ENCODE measurements around the gene ADIG.
A peak's percentile ranks its signal among the peaks of the same experiment; 100 is the strongest.

Gene ADIG

DNA sequence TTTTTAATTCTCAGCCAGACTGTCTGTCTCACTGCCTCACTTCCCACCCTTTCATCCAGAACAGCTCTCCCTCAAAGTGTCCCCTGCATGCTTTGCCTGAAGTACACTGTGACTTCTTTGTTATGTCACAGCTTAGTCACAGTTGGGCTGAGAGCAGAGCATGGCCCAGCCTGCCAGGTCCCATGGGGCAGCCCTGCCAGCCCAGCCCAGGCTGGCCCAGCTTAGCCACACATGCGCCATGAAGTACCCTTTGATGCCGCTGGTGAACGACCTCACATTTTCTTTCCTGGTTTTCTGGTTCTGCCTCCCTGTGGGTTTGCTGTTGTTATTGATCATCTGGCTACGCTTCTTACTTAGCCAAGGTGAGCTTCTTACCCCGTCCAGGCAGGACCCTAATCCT is at the start of gene ADIG:
ADIG (plus strand) TSS at position 185 of the 400 bp plus-strand sequence; CDS start at position 239, 54 bp downstream.
- in situ Hi-C loops (cut with HindIII; ENCODE audit: low pct_unique_long_range_greater_than_20kb, low sequenced_read_pairs): no loop called here
- DNase-seq (ENCODE audit: low read depth in 1 of 2, low spot score in 1 of 2): no peak
- no peak for TF ChIP-seq JUND (IDR thresholded peaks at IDR 0.05; ENCODE audit: low read depth)

DNA sequence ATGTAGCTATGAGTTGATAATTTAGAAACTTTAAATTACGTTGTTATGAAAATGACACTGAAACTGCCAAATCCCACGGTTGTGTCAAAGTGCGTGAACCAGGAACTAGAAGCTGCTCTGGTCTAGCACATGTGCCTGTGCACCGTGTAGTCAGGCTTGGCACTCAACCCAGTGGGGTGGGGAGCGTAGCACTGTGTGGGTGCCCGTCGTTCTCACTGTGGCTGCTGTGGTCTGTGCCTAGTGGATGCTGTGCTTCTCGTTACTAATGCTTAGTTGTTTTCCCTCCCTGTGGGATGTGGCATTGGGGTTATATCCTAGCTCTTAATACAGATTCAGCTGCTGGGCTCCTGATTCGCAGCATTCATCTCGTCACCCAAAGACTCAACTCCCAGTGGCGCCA is 46.2 kb upstream of the ADIG start:
- DNase-seq (ENCODE audit: low read depth in 1 of 2, low spot score in 1 of 2): no peak
- in situ Hi-C loops (cut with HindIII; ENCODE audit: low pct_unique_long_range_greater_than_20kb, low sequenced_read_pairs): no loop called here
- TF ChIP-seq JUND (IDR thresholded peaks at IDR 0.05; ENCODE audit: low read depth): no peak

DNA sequence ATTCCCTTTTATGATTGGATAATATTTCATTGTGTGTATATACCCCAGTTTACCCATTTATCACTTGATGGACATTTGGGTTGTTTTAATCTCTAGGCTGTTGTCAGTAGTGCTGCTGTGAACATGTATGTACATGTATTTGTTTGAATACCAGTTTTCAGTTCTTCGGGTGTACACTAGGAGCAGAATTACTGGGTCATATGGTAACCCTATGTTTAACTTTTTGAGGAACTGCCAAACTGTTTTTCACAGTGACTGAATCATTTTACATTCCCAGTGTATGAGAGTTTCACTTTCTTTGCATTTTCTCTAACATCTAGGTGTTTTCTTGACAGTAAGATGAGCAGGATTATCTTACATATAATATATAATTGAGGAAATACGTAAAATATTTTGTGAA is 44.7 kb upstream of the ADIG start:
- DNase-seq (ENCODE audit: low read depth in 1 of 2, low spot score in 1 of 2): no peak
- in situ Hi-C loops (cut with HindIII; ENCODE audit: low pct_unique_long_range_greater_than_20kb, low sequenced_read_pairs): no loop called here
- no peak for TF ChIP-seq JUND (IDR thresholded peaks at IDR 0.05; ENCODE audit: low read depth)

DNA sequence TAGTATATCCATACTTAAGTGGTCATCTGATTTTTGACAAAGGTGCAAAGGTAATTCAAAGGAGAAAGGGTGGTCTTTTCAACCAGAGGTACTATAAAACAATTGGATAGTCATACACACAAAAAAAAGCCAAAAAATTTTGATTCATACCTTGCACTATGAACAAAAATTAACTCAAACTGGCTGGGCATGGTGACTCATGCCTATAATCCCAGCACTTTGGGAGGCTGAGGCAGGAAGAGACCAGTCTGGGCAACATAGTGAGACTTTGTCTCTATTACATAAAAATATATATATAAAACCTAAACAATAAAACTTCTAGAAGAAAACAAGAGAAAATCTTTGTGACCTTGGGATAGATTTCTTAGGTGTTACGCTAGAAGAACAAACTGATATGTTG is 43.8 kb upstream of the ADIG start:
- TF ChIP-seq JUND (IDR thresholded peaks at IDR 0.05; ENCODE audit: low read depth): no peak
- DNase-seq (ENCODE audit: low read depth in 1 of 2, low spot score in 1 of 2): no peak
- in situ Hi-C loops (cut with HindIII; ENCODE audit: low pct_unique_long_range_greater_than_20kb, low sequenced_read_pairs): no loop called here

DNA sequence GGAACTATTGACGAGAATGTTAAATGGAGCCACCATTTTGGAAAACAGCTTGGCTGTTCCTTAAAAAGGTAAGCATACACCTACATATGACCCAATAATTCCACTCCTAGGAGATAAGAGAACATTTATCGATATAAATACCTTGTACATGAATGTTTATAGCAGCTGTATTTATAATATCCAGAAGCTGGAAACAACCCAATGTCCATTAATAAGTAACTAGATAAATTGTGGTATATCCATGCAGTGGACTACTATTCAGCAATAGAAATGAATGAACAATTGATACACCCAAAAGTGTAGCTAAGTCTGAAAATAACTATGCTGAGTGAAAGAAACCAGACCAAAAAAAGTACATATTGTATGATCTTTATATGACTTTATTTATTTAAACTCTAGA is 42.2 kb upstream of the ADIG start:
- no peak for TF ChIP-seq JUND (IDR thresholded peaks at IDR 0.05; ENCODE audit: low read depth)

DNA sequence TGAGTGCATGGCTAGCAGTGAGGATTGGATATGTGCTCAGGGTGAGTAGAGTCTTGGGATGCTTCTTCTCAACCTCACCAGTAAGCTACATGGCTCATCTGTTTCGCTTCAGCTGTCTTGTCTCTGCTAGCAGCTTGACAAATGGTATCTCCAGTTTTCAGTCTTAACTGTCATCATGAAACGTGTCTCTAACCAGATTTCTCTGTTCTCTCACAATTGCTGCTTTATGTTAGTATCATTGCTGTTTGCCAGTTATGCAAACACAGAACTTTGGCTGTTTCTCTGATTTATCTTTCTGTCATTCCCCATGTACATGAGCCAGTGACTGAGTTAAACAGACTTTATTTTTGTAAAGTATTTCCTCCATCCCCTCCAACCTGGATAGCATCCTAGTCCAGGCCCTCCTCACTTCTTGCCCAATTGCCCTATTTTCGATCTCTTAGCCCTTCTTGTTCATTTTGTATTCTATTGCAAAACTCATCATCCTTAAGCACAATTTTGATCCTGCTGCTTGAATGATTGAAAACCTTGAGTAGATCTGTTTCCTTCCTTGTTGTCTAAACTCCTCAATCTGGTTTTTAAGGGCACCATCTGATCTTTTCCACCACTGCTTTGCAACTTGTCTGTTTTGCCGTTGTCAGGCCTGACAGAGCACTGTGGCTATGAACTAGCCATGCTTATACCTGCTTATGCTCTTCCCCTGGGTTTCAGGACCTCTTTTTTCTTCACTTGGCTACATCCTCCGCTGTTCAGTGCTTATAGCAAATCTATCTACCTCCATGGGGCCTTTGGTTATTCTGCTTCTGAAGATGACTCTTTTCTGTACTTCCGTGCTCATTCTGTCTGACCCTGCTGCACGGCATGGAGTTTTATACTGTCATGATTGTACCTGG is 37.7 kb upstream of the ADIG start:
- DNase-seq (ENCODE audit: low read depth in 1 of 2, low spot score in 1 of 2): no peak
- no peak for TF ChIP-seq JUND (IDR thresholded peaks at IDR 0.05; ENCODE audit: low read depth)
- in situ Hi-C loops (cut with HindIII; ENCODE audit: low pct_unique_long_range_greater_than_20kb, low sequenced_read_pairs): no loop called here

More for the DNA sequence above, 42.2 kb upstream of the ADIG start:
- in situ Hi-C loops (cut with HindIII; ENCODE audit: low pct_unique_long_range_greater_than_20kb, low sequenced_read_pairs): no loop called here
- DNase-seq (ENCODE audit: low read depth in 1 of 2, low spot score in 1 of 2): no peak

DNA sequence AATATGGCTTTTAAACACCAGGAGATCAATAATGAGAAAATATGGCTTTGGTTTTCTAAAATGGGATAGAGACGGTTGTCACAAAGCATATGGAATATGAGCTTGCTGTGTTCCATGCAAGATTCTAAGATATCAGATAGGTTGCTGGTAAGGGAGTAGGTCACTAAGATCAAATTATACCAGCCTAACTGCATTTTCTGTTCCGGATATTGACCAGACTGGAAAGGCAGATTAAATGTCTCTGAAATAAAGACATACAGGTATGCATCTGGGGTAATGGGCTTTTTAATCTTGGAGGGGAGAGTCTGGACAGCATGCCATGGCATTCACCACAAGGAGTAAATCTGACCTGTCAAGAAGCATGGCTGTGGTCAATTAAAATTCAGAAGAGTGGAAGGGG is 35.2 kb upstream of the ADIG start:
- no peak for TF ChIP-seq JUND (IDR thresholded peaks at IDR 0.05; ENCODE audit: low read depth)
- in situ Hi-C loops (cut with HindIII; ENCODE audit: low pct_unique_long_range_greater_than_20kb, low sequenced_read_pairs): no loop called here
- no peak for DNase-seq (ENCODE audit: low read depth in 1 of 2, low spot score in 1 of 2)

DNA sequence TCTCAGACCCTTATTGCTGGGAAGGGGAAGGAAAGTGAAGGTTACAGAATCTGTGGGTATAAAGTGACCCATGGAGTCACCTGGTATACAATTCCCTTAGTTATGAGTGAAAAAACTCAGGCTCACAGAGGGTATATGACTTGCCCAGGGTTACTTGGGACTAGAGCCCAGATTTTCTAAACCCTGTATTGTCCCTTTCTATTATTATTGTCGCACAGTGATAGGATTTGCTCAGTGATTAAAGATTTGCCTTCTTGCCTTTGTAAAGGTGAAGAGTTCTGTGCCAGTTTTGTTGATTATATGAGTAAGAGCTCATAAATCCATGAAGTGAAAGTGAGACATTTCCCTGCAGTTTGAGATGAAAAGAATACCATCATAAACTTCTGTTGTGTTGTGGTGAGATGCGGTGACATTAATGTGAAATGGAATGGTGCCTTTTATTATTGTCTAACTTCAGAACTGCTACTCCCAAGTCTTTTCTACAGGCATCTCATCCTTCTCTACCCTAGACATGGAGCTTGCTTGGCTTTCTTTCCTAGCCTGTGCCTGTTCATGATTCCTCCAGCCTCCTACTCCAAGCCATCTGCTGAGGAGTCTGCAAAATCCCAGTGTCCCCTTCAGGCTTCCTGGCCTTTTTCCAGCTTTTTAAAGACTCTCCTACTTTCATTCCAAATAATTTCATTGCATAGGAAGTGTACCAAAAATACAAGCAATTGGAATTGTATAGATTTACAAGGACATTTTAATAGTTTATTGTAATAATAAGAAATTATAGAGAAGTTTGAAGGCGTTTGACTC is 33.5 kb upstream of the ADIG start:
- in situ Hi-C loops (cut with HindIII; ENCODE audit: low pct_unique_long_range_greater_than_20kb, low sequenced_read_pairs): no loop called here
- DNase-seq (ENCODE audit: low read depth in 1 of 2, low spot score in 1 of 2): no peak

DNA sequence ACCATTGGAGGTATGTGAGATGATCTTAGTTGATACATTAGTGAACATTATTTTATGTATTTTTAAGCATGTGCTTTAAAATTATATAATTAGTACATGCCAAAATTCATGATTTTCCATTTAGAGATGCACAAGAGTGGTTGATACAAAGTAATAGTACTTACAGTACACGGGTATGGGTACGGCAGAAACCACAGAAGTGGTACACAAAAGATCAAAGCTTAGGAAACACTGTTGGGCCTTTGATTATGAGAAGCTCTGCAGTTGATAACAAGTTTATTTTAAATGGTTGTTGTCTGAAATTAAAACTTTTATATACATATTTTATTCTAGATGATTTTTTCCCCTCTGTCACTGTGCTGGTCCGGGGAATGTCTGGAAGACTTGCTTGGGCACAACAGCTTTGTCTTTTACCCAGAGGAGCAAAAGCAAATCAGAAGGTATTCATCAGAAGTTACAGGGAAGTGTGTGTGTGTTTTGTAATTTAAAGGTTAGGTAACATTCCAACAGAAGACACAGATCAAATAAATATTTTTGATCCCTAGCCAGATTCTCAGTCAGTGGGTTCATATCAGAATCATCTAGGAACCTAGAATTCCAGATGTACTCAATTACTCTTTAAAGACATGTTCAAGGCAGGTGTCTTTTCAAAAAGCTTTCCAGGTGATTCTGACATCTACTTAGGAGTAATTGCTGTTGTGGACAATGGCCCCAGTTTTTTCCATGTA is 32.5 kb upstream of the ADIG start:
- in situ Hi-C loops (cut with HindIII; ENCODE audit: low pct_unique_long_range_greater_than_20kb, low sequenced_read_pairs): no loop called here
- DNase-seq (ENCODE audit: low read depth in 1 of 2, low spot score in 1 of 2): peak; percentile 16 to 80
- TF ChIP-seq JUND (IDR thresholded peaks at IDR 0.05; ENCODE audit: low read depth): peak; percentile 49; the same call in 1 of the 2 replicates

More for the DNA sequence above, 33.5 kb upstream of the ADIG start:
- no peak for TF ChIP-seq JUND (IDR thresholded peaks at IDR 0.05; ENCODE audit: low read depth)

DNA sequence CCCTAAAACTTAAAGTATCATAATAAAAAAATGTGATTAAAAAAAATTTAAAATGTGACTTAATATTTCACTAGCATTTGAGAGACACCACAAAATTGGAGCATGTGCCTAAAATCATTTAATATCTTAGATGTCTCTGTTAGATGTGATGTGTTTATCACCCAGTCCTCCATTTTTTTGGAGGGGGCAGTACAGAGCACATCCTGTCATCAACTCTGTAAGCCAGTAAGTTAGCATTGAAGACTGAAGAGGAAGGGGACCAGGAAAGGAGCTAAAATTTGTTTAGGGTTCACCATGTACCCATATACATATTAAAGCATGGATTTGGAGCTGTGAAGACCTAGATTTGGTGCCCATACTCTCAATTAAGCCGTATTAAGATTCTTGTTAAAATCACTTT is 30.7 kb upstream of the ADIG start:
- DNase-seq (ENCODE audit: low read depth in 1 of 2, low spot score in 1 of 2): no peak
- in situ Hi-C loops (cut with HindIII; ENCODE audit: low pct_unique_long_range_greater_than_20kb, low sequenced_read_pairs): no loop called here
- no peak for TF ChIP-seq JUND (IDR thresholded peaks at IDR 0.05; ENCODE audit: low read depth)

DNA sequence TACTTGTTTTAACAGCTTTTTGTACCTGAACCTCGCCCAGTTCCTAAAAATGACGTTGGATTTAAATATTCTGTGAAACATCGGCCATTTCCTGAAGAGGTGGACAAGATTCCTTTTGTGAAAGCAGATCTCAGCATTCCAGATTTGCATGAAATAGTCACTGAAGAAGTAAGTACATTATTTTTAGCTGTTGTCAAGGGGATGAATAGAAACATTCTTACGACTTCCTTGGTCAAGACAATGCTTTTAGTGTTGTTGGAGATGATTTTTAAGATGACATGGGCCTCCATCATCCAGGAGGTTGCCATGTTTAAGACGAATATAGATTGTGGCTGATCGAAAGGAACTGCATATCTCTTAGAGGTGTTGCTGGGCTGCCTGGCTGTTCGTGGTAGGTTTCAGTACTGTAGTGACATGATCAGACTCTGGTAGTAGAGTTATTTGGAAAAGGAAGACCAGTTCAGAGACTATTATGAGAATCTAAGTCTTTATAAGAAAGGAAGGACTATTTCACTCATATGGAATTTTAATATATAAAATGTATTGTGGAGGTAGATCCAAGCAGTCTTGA is 29.9 kb upstream of the ADIG start:
- in situ Hi-C loops (cut with HindIII; ENCODE audit: low pct_unique_long_range_greater_than_20kb, low sequenced_read_pairs): no loop called here
- DNase-seq (ENCODE audit: low read depth in 1 of 2, low spot score in 1 of 2): no peak
- no peak for TF ChIP-seq JUND (IDR thresholded peaks at IDR 0.05; ENCODE audit: low read depth)

DNA sequence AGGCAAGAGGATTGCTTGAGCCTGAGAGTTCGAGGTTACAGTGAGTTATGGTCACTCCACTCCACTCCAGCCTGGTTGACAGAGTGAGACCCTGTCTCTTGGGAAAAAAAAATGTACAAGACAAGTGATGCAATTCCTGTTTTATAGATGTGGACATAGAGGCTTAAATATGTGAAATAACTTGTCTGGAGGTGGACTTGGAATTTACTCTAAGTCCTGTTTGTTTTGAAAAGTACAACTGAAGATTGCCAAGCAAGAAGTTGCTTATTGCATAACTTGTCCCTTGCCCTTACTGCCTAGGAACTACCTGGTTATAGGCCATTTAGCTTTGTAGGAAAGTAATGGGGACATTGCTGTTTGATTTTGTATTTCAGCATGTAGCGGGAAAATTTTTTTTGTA is 26.0 kb upstream of the ADIG start:
- in situ Hi-C loops (cut with HindIII; ENCODE audit: low pct_unique_long_range_greater_than_20kb, low sequenced_read_pairs): no loop called here
- peak in 1 of 2 experiments; percentile 80 for DNase-seq (ENCODE audit: low read depth in 1 of 2, low spot score in 1 of 2)
- TF ChIP-seq JUND (IDR thresholded peaks at IDR 0.05; ENCODE audit: low read depth): no peak

All from T47D (cell line).